SK-N-SH treated with all-trans-retinoic acid at 6 μM for 48 hours (cell line): Measurements from ENCODE around the gene IMMP2L.

ENCODE experiments used
- ATAC-seq: fragments of 200-7000 bp; cut with Tn5 transposase; 3 replicates; pipeline ENCODE4 v1.9.1; 2020; ENCODE audit warnings: mild to moderate bottlenecking, moderate library complexity
- BACH2 ChIP-seq: fragments of 250-450 bp; sonication (Bioruptor Pico); IDR thresholded peaks from 2 replicates; pipeline ENCODE4 v1.9.0; 2021; ENCODE audit warnings: mild to moderate bottlenecking, borderline replicate concordance
- CREB5 ChIP-seq: fragments of 250-450 bp; sonication (Bioruptor Pico); IDR thresholded peaks from 2 replicates; pipeline ENCODE4 v1.5.1; 2020; ENCODE audit warnings: low read depth, mild to moderate bottlenecking, moderate library complexity
- CSDC2 ChIP-seq: fragments of 250-450 bp; sonication (Bioruptor Pico); IDR thresholded peaks from 2 replicates; pipeline ENCODE4 v1.5.0; 2020; ENCODE audit warnings: mild to moderate bottlenecking, moderate library complexity
- CSRNP3 ChIP-seq: fragments of 250-450 bp; sonication (Bioruptor Pico); IDR thresholded peaks from 2 replicates; pipeline ENCODE4 v1.5.1; 2021; ENCODE audit warnings: mild to moderate bottlenecking, moderate library complexity
- ESRRG ChIP-seq: fragments of 250-450 bp; sonication (Bioruptor Pico); IDR thresholded peaks from 2 replicates; pipeline ENCODE4 v1.6.1; 2021; ENCODE audit warnings: mild to moderate bottlenecking
- ISL1 ChIP-seq: fragments of 250-450 bp; sonication (Bioruptor Pico); IDR thresholded peaks from 2 replicates; pipeline ENCODE4 v2.1.2; 2022; ENCODE audit warnings: mild to moderate bottlenecking, moderate library complexity
- OSR1 ChIP-seq: fragments of 250-450 bp; sonication (Bioruptor Pico); IDR thresholded peaks from 2 replicates; pipeline ENCODE4 v1.8.0; 2022; ENCODE audit warnings: moderate library complexity, mild to moderate bottlenecking, inconsistent platforms
- PATZ1 ChIP-seq: fragments of 250-450 bp; sonication (Bioruptor Pico); IDR thresholded peaks from 2 replicates; pipeline ENCODE4 v1.8.0; 2020; ENCODE audit warnings: mild to moderate bottlenecking, moderate library complexity, borderline replicate concordance
- POU6F1 ChIP-seq: fragments of 250-450 bp; sonication (Bioruptor Pico); IDR thresholded peaks from 2 replicates; pipeline ENCODE4 v1.8.0; 2021; ENCODE audit warnings: low read depth, mild to moderate bottlenecking, moderate library complexity, borderline replicate concordance
- PPARA ChIP-seq: fragments of 250-450 bp; sonication (Bioruptor Pico); IDR thresholded peaks from 2 replicates; pipeline ENCODE4 v1.5.0; 2020; ENCODE audit warnings: mild to moderate bottlenecking, borderline replicate concordance
- RARB ChIP-seq: fragments of 250-450 bp; sonication (Bioruptor Pico); IDR thresholded peaks from 2 replicates; pipeline ENCODE4 v1.8.0; 2021; ENCODE audit warnings: mild to moderate bottlenecking, moderate library complexity
- SNAI2 ChIP-seq: fragments of 250-450 bp; sonication (Bioruptor Pico); IDR thresholded peaks from 2 replicates; pipeline ENCODE4 v1.5.0; 2020; ENCODE audit warnings: mild to moderate bottlenecking, moderate library complexity
- TCF4 ChIP-seq: fragments of 250-450 bp; sonication (Bioruptor Pico); IDR thresholded peaks from 2 replicates; pipeline ENCODE4 v1.8.0; 2021; ENCODE audit warnings: mild to moderate bottlenecking, moderate library complexity, borderline replicate concordance
- TOX ChIP-seq: fragments of 250-450 bp; sonication (Bioruptor Pico); IDR thresholded peaks from 2 replicates; pipeline ENCODE4 v1.8.0; 2021; ENCODE audit warnings: mild to moderate bottlenecking, moderate library complexity, borderline replicate concordance
- ZC3H10 ChIP-seq: fragments of 250-450 bp; sonication (Bioruptor Pico); IDR thresholded peaks from 2 replicates; pipeline ENCODE4 v1.5.1; 2021; ENCODE audit warnings: mild to moderate bottlenecking, moderate library complexity
- ZFP30 ChIP-seq: fragments of 450-650 bp; formaldehyde crosslinking; IDR thresholded peaks from 2 replicates; pipeline ENCODE4 v1.5.0; 2022; ENCODE audit warnings: mild to moderate bottlenecking, moderate library complexity
- ZNF565 ChIP-seq: fragments of 450-650 bp; formaldehyde crosslinking; conservative IDR thresholded peaks from 2 replicates; pipeline ENCODE4 v1.5.0; 2020; ENCODE audit warnings: low read depth, mild to moderate bottlenecking, moderate library complexity
- ZNF70 ChIP-seq: fragments of 450-650 bp; formaldehyde crosslinking; IDR thresholded peaks from 2 replicates; pipeline ENCODE4 v1.5.0; 2020; ENCODE audit warnings: mild to moderate bottlenecking, moderate library complexity
- ZNF8 ChIP-seq: fragments of 450-650 bp; formaldehyde crosslinking; IDR thresholded peaks from 2 replicates; pipeline ENCODE4 v1.5.0; 2020; ENCODE audit warnings: mild to moderate bottlenecking, moderate library complexity

IMMP2L gene

GRCh38 chr7:110911632-110912031 lies 650.7 kb downstream of the IMMP2L start:
- TF ChIP-seq CREB5 (CRISPR knock-in tag): no peak
- TF ChIP-seq POU6F1 (CRISPR knock-in tag): no peak
- TF ChIP-seq BACH2 (CRISPR knock-in tag): no peak
- TF ChIP-seq TCF4: no peak
- TF ChIP-seq ESRRG (CRISPR knock-in tag): no peak
- TF ChIP-seq ZNF70: no peak
- TF ChIP-seq RARB (CRISPR knock-in tag): no peak
- no peak for TF ChIP-seq PPARA
- no peak for TF ChIP-seq ZFP30 (CRISPR knock-in tag)
- TF ChIP-seq SNAI2: no peak
- no peak for TF ChIP-seq CSRNP3 (CRISPR knock-in tag)
- no peak for TF ChIP-seq ZNF8
- no peak for TF ChIP-seq OSR1 (CRISPR knock-in tag)
- ATAC-seq: no peak

GRCh38 chr7:110909117-110909516 lies 653.2 kb downstream of the IMMP2L start:
- no peak for ATAC-seq
- TF ChIP-seq ZC3H10 (CRISPR knock-in tag) (no peak), ESRRG (CRISPR knock-in tag) (no peak), TOX (CRISPR knock-in tag) (no peak), PPARA (no peak), OSR1 (CRISPR knock-in tag) (no peak), ZNF70 (no peak), CSRNP3 (CRISPR knock-in tag) (no peak), CREB5 (CRISPR knock-in tag) (no peak), SNAI2 (no peak), ZNF565 (CRISPR knock-in tag) (no peak)

- ATAC-seq: no peak
- TF ChIP-seq ESRRG (CRISPR knock-in tag): no peak
- TF ChIP-seq TCF4: no peak
- no peak for TF ChIP-seq ZNF70
- no peak for TF ChIP-seq RARB (CRISPR knock-in tag)
- TF ChIP-seq ZNF8: no peak
- no peak for TF ChIP-seq BACH2 (CRISPR knock-in tag)
- TF ChIP-seq ISL1: no peak
- no peak for TF ChIP-seq ZNF565 (CRISPR knock-in tag)
- no peak for TF ChIP-seq SNAI2
These were observed 656.3 kb downstream of the IMMP2L start for GRCh38 chr7:110905773-110906566.

- no peak for ATAC-seq
- TF ChIP-seq ESRRG (CRISPR knock-in tag): no peak
- TF ChIP-seq CSDC2 (CRISPR knock-in tag): no peak
- no peak for TF ChIP-seq SNAI2
- TF ChIP-seq PPARA: no peak
- no peak for TF ChIP-seq ZNF8
- TF ChIP-seq CREB5 (CRISPR knock-in tag): no peak
- no peak for TF ChIP-seq TCF4
- TF ChIP-seq OSR1 (CRISPR knock-in tag): no peak
- no peak for TF ChIP-seq ZFP30 (CRISPR knock-in tag)
- no peak for TF ChIP-seq CSRNP3 (CRISPR knock-in tag)
- no peak for TF ChIP-seq PATZ1 (CRISPR knock-in tag)
- no peak for TF ChIP-seq POU6F1 (CRISPR knock-in tag)
These were observed 663.8 kb downstream of the IMMP2L start for GRCh38 chr7:110898516-110898915.
